ENCODE results near the gene RRH.

DNA sequence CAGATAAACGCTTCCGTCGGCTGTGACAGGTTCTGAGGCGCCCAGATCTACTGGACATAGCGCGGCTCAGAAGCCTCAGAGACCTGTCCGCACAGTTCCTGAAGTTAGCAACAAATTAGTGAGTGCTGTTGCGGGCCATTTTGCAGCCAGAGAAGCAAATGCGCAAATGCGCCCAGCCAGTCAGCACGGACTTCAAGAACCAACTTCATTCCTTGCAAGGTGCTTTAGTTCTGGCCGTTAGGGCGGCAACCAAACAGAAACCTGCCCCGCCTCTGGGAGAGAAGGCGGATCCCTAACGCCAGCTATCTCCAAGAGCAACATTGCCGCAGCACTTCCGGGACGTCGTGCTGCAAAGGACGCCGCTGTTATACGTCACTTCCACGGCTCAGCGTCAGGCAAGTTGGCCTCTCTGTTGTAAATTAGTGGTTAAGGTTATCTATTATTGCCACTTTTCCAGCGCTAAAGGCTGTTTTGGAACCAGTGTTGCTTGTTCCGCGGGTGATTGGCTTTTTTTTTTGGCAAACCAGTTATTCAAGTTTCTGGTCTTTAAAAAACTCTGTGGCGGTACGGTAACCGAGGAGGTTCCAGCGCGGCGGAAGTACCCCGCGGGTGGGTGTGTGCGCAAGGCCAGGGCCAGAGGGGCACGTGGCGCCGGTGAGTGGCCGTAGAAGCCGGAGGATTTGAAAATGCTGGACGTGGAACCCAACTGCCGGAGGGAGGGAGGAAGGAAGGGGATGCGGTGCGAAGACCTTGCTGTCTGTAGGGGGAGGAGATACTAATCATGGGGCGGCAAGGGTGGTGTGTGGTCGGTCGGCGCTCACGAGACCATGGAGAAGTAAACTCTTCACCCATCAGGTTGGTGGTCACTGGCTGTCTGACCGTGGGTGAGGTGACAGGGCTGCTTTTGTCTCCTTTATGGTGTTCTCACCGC, 12.4 kb upstream of the RRH start, which contains the start of gene GAR1:
- peak in 2 of 4 donors; percentile 40 to 64 for TF ChIP-seq POLR2A (IDR thresholded peaks at IDR 0.05)
- TF ChIP-seq, protein P1, sequence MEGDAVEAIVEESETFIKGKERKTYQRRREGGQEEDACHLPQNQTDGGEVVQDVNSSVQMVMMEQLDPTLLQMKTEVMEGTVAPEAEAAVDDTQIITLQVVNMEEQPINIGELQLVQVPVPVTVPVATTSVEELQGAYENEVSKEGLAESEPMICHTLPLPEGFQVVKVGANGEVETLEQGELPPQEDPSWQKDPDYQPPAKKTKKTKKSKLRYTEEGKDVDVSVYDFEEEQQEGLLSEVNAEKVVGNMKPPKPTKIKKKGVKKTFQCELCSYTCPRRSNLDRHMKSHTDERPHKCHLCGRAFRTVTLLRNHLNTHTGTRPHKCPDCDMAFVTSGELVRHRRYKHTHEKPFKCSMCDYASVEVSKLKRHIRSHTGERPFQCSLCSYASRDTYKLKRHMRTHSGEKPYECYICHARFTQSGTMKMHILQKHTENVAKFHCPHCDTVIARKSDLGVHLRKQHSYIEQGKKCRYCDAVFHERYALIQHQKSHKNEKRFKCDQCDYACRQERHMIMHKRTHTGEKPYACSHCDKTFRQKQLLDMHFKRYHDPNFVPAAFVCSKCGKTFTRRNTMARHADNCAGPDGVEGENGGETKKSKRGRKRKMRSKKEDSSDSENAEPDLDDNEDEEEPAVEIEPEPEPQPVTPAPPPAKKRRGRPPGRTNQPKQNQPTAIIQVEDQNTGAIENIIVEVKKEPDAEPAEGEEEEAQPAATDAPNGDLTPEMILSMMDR (IDR thresholded peaks at IDR 0.05), result peak in 1 of 6 experiments; percentile 12
